HepG2 (cell line): ENCODE data around the gene PPDPF. TPM values are rescaled to one million over a fixed set of nuclear protein-coding genes. Genes with fewer than 3 reads are reported as not detected.

Experiments used
- NFE2L2 ChIP-seq: fragments of 150-350 bp; IDR thresholded peaks from 2 replicates; pipeline ENCODE4 v1.6.1; 2014; ENCODE audit warnings: low read length
- RERE ChIP-seq: IDR thresholded peaks from 2 replicates; pipeline ENCODE4 v1.6.1; 2016; ENCODE audit warnings: low read depth, missing genetic modification reagents, missing compliant biosample characterization
- RXRA ChIP-seq: sonication (generic); formaldehyde crosslinking; IDR thresholded peaks from 2 replicates; pipeline ENCODE4 v1.5.1; 2020; ENCODE audit warnings: missing genetic modification reagents
- ZNF558 ChIP-seq: sonication (generic); formaldehyde crosslinking; IDR thresholded peaks from 2 replicates; pipeline ENCODE4 v1.9.0; 2022; ENCODE audit warnings: mild to moderate bottlenecking, missing genetic modification reagents, borderline replicate concordance
- polyA plus RNA-seq, 8 experiments: library from polyadenylated mRNA; depleted of rRNA in 3 of 8; stranded (reverse) in 7 of 8; unstranded in 1 of 8; fragments of >200 nt; fragmentation: Illumina TruSeq in 4 of 8; extraction: Trizol in 4 of 8; gene quantifications; 2 replicates each; pipeline versions ENCODE4 v1.2.1 to v1.2.3, GENCODE V29; 2011 to 2016; ENCODE audit warnings: low read depth in 4 of 8, missing spikeins in 1 of 8, mixed read lengths in 1 of 8; ENCODE audit not compliant: insufficient read depth in 1 of 8
- total RNA-seq, 5 experiments: library from RNA; depleted of rRNA; stranded (reverse); fragments of >200 nt; fragmentation: Illumina TruSeq; extraction: Trizol; gene quantifications; 2 replicates each; pipeline ENCODE4 v1.2.3, GENCODE V29; 2016; ENCODE audit warnings: low read depth in 1 of 5
- TF ChIP-seq, protein P1 (sequence below), 2 experiments: sonication (generic) in 1 of 2; formaldehyde crosslinking in 1 of 2; IDR thresholded peaks; 2 replicates each; pipeline versions ENCODE4 v1.6.1 to v1.9.0; 2014 to 2022; ENCODE audit warnings: antibody characterized with exemption in 1 of 2, borderline replicate concordance in 1 of 2, inconsistent platforms in 1 of 2, low read depth in 1 of 2, missing genetic modification reagents in 1 of 2

PPDPF gene
- total and polyA plus RNA-seq, 2 of the 13 experiments (the other 11 are each of a cell fraction or from before 2014, with no cell fraction given): 1.8 to 7.0 TPM

DNA sequence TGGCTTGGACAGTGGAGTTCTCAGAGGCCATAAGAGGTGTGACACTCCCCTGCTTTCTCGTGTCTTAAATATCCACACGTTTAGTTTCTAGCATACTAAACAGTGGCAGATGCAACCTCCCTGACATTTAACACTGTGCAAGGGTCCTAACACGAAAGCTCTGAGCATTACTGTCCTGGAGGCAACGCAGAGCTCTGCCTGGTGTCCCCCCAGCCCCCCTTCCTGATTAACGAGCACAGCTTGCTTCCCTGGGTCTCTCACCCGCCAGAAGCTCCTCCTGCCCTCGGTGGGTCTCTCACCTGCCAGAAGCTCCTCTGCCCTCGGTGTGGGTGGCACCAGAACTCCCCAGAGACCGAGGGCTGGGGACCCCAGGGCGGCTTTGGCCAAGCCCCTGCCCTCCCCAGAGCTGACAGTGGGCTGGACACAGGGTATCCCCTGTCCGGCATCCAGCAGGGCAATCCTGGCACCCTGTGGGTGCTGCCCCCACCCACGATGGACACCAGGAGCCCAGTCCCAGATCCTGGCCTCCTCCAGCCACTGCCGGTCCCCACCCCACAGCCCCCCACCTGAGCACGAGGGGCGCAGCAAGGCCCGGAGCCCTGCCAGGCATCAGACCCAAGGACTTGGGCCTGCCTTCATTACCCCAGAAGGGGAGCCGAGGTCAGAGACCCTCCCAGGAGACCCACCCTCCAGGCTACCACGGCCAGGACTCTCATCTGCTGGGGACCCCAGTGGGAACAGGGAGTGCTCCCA lies 35.7 kb upstream of the PPDPF start (continued):
- TF ChIP-seq RERE: no peak
- TF ChIP-seq ZNF558 (CRISPR knock-in tag): no peak
- TF ChIP-seq NFE2L2: no peak
- no peak for TF ChIP-seq RXRA (CRISPR knock-in tag)
- TF ChIP-seq, protein P1, sequence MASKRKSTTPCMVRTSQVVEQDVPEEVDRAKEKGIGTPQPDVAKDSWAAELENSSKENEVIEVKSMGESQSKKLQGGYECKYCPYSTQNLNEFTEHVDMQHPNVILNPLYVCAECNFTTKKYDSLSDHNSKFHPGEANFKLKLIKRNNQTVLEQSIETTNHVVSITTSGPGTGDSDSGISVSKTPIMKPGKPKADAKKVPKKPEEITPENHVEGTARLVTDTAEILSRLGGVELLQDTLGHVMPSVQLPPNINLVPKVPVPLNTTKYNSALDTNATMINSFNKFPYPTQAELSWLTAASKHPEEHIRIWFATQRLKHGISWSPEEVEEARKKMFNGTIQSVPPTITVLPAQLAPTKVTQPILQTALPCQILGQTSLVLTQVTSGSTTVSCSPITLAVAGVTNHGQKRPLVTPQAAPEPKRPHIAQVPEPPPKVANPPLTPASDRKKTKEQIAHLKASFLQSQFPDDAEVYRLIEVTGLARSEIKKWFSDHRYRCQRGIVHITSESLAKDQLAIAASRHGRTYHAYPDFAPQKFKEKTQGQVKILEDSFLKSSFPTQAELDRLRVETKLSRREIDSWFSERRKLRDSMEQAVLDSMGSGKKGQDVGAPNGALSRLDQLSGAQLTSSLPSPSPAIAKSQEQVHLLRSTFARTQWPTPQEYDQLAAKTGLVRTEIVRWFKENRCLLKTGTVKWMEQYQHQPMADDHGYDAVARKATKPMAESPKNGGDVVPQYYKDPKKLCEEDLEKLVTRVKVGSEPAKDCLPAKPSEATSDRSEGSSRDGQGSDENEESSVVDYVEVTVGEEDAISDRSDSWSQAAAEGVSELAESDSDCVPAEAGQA (IDR thresholded peaks at IDR 0.05; ENCODE audit: low read depth): no peak
- TF ChIP-seq, protein P1 (CRISPR knock-in tag; IDR thresholded peaks at IDR 0.05; ENCODE audit: borderline replicate concordance): no peak
